GM13976 (cell line): ENCODE results near the gene DSCAML1.

Experiments
- DNase-seq: peaks from one replicate; pipeline ENCODE4 v3.0.0; 2012; ENCODE audit warnings: low spot score
- in situ Hi-C: fragments of 300-500 bp; cut with MboI; formaldehyde crosslinking; loops from one replicate; pipeline ENCODE4 v1.12.0; 2022; ENCODE audit warnings: low sequenced_read_pairs, mixed read lengths, inconsistent platforms; ENCODE audit not compliant: unreplicated experiment
- TF ChIP-seq, protein P1 (sequence below): IDR thresholded peaks from 2 replicates; pipeline ENCODE4 v1.5.1; 2012; ENCODE audit warnings: borderline replicate concordance, mild to moderate bottlenecking; ENCODE audit not compliant: insufficient read depth; ENCODE audit errors: extremely low read depth, missing control alignments, control extremely low read depth

Gene DSCAML1

DNA sequence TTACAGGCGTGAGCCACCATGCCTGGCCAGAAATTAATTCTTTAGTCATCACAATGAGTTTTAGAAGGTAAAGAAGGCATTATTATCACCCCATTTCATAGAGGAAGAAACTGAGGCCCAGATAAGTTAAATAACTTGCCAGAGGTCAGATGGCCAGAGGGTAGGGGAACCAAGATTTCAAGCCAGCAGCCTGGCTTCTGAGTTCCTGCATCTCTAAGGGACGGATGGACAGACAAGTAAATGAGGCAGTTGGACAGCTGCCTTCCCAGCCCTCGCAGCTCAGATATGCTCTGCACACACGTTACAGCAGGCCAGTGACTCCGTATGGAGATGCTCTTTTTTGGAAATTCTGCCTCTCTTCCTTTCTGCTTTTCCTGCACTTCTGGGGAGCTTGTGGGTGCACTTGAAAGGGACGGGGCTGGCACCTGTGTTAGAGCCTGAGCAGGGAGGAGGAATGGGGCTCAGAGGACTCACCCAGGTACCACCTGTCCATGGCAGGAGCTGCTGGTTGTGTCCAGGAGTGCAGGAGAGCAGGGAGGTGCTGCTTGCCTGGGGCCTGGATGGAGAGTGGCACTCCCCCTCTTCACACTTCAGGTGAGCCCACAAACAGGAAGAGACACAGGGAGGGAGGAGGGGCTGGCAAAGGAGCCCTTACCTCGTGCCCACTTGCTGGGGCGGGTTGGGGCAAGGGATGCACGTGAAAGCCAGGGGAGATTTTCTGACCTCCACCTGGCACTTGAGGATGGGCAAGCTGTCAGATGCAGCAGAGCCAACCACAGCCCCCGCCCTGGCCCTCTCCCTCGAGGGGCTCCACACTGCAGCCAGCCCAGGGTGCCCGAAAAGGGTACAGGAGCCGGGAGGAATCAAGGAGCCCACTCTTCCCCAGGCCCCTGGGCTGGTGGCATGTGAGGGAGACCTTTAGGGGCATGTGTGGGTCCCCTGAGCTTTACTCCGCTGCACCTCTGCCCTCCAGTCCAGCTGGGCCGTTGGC, 30.8 kb upstream of the DSCAML1 start:
- no peak for DNase-seq
- TF ChIP-seq, protein P1, sequence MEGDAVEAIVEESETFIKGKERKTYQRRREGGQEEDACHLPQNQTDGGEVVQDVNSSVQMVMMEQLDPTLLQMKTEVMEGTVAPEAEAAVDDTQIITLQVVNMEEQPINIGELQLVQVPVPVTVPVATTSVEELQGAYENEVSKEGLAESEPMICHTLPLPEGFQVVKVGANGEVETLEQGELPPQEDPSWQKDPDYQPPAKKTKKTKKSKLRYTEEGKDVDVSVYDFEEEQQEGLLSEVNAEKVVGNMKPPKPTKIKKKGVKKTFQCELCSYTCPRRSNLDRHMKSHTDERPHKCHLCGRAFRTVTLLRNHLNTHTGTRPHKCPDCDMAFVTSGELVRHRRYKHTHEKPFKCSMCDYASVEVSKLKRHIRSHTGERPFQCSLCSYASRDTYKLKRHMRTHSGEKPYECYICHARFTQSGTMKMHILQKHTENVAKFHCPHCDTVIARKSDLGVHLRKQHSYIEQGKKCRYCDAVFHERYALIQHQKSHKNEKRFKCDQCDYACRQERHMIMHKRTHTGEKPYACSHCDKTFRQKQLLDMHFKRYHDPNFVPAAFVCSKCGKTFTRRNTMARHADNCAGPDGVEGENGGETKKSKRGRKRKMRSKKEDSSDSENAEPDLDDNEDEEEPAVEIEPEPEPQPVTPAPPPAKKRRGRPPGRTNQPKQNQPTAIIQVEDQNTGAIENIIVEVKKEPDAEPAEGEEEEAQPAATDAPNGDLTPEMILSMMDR, result no peak
- in situ Hi-C loops, result no loop called here

DNA sequence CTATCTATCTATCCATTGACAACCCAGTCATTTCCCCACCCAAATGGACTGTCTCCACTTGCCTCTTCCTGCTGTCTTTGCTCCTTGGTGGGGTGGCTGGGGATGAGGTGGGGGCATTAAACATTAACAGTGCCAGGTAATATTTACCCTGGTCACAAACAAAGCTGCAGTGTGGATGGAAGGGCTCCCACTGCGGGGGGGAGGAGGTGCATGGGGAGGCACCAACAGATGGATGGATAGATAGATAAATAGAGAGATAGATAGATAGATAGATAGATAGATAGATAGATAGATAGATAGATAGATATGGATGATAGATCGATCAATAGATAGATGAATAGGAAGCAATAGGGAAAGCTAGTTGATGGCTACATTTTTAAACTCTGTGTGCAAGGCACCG, 29.8 kb upstream of the DSCAML1 start:
- in situ Hi-C loops, result no loop called here
- TF ChIP-seq, protein P1, result no peak
- no peak for DNase-seq

DNA sequence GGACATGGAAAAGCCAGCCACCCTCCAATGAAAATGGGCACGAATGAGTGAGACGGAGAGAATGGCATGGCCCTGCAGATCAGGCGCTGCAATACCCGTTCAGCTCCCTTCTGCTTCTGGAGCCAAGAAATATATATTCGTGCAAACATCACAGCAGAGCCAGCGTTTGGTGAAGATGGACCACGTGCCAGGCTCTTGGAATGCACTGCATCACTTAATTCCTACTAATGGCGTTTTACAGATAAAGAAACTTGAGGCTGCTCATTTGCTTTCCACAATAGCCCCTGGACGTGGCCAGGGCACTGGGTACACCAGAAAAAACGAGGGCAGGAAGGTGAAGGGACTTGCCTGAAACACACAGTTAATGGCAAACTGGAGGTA, 29.2 kb upstream of the DSCAML1 start:
- in situ Hi-C loops, result no loop called here
- TF ChIP-seq, protein P1, result no peak
- DNase-seq, result no peak

- DNase-seq, result no peak
- in situ Hi-C loops, result no loop called here
- TF ChIP-seq, protein P1, result no peak
Observed at GRCh38 chr11:117825538-117826189, 28.6 kb upstream of the DSCAML1 start.

GRCh38 chr11:117824571-117825537, 27.8 kb upstream of the DSCAML1 start, which contains the start of gene FXYD2:
TSS of gene FXYD2 (minus strand) at chr11:117824744. CDS start at chr11:117824678, 66 bp downstream.
- no peak for DNase-seq
- in situ Hi-C loops, result no loop called here
- TF ChIP-seq, protein P1, result no peak
